ENCODE data around the gene LIN7A.

- TF ChIP-seq TAF1 (IDR thresholded peaks at IDR 0.05; ENCODE audit: low read depth, low read length) (no peak), POLR2A (IDR thresholded peaks at IDR 0.05; ENCODE audit: low read depth, low read length) (no peak)
Observed at GRCh38 chr12:80847575-80847974, 90.2 kb downstream of the LIN7A start.

All from GM12891 (cell line).